ENCODE data around the gene RAB3IL1. TPM values are rescaled to one million over a fixed set of nuclear protein-coding genes. Genes with fewer than 3 reads are reported as not detected.

The RAB3IL1 gene
- total RNA-seq, 1 experiment from 2014 or later: 2.3 TPM

DNA sequence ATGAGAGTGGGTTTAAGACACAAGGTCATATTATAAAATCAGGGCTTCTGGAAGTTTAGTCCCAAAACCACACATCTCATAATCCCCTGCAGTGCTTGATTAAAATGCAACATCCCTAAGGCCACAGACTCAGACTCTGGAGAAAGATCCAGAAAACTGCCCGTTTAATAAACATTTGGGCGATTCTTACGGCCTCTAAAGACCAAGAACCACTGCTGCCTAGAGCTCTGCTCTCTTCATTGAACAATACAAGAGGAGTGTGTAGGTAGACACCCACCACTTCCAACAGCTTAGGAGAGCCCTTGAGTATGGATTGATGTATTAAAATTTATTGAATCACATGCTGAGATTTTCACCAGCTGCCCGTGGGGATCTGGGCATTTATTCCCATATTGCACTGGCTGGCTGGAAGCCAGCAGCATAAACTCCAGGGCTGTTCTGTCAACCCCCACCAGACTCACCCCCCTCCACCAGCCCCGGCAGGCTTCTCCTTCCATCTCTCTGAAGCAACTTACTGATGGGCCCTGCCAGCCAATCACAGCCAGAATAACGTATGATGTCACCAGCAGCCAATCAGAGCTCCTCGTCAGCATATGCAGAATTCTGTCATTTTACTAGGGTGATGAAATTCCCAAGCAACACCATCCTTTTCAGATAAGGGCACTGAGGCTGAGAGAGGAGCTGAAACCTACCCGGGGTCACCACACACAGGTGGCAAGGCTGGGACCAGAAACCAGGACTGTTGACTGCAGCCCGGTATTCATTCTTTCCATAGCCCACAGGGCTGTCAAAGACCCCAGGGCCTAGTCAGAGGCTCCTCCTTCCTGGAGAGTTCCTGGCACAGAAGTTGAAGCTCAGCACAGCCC lies 32.0 kb upstream of the RAB3IL1 start:
- H3K9me3 Mint-ChIP-seq (ENCODE audit: unreplicated experiment): no peaks in the 10 kb centered on the region
- CTCF ChIA-PET: interaction anchor here (0.6 to 11.0 kb wide), 12 partner anchors 11 to 851 kb away, joined by 3 to 217 read pairs (median 10); no protein-coding TSS in a partner anchor
- H3K27ac Mint-ChIP-seq (ENCODE audit: low read depth, unreplicated experiment): peak overlapping the region; percentile 86
- H3K4me3 Mint-ChIP-seq (ENCODE audit: unreplicated experiment): no peak overlapping the region
- TF ChIP-seq, protein P1, sequence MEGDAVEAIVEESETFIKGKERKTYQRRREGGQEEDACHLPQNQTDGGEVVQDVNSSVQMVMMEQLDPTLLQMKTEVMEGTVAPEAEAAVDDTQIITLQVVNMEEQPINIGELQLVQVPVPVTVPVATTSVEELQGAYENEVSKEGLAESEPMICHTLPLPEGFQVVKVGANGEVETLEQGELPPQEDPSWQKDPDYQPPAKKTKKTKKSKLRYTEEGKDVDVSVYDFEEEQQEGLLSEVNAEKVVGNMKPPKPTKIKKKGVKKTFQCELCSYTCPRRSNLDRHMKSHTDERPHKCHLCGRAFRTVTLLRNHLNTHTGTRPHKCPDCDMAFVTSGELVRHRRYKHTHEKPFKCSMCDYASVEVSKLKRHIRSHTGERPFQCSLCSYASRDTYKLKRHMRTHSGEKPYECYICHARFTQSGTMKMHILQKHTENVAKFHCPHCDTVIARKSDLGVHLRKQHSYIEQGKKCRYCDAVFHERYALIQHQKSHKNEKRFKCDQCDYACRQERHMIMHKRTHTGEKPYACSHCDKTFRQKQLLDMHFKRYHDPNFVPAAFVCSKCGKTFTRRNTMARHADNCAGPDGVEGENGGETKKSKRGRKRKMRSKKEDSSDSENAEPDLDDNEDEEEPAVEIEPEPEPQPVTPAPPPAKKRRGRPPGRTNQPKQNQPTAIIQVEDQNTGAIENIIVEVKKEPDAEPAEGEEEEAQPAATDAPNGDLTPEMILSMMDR (IDR thresholded peaks at IDR 0.05; ENCODE audit: unreplicated experiment): no peak
- peaks cover 15% of the 10 kb centered on the region for H3K4me1 Mint-ChIP-seq (ENCODE audit: insufficient read depth, unreplicated experiment)
- POLR2A ChIA-PET: interaction anchor here (0.6 to 3.9 kb wide), 12 partner anchors 9 to 157 kb away, joined by 3 to 17 read pairs (median 4); partner anchors contain the start of genes FEN1, FTH1 and TMEM258
- intact Hi-C loops (cut with micrococcal nuclease): no loop called here
- TSS peak; percentile 98 for BruUV-seq (replicated peaks)
- H3K36me3 Mint-ChIP-seq (ENCODE audit: insufficient read depth, unreplicated experiment): peaks cover 6% of the 10 kb centered on the region
- peak; percentile 35 for DNase-seq (ENCODE audit: unreplicated experiment)
- peaks cover 2% of the 10 kb centered on the region for H3K27me3 Mint-ChIP-seq (ENCODE audit: insufficient read depth, unreplicated experiment)

DNA sequence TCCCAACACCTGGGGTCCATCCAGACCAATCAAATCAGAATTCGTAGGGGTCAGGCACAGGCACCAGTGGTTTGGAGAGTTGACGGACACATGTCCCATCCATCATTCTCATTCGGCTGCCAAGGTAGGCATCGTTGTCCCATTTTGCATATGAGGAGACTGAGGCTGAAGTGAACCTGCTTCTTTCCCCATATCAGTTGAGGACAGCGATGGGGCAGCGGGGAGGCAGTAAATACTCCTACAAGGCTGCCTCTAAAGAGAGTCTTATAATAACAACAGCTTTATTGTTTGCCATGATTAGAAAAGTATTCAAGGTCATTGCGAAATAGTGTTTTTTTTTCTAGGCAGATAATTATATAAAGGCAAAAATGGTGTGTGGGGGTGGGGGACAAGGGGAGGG lies 31.1 kb upstream of the RAB3IL1 start:
- Mint-ChIP-seq H3K4me3 (ENCODE audit: unreplicated experiment) (no peak overlapping the region), H3K27ac (ENCODE audit: low read depth, unreplicated experiment) (no peak overlapping the region), H3K27me3 (ENCODE audit: insufficient read depth, unreplicated experiment) (peaks cover 11% of the 10 kb centered on the region), H3K4me1 (ENCODE audit: insufficient read depth, unreplicated experiment) (peaks cover 15% of the 10 kb centered on the region), H3K36me3 (ENCODE audit: insufficient read depth, unreplicated experiment) (peaks cover 6% of the 10 kb centered on the region), H3K9me3 (ENCODE audit: unreplicated experiment) (no peaks in the 10 kb centered on the region)
- CTCF ChIA-PET: interaction anchor here (0.6 to 11.0 kb wide), 45 partner anchors 11 to 804 kb away, joined by 3 to 217 read pairs (median 6); partner anchors contain the start of genes FADS1 and FADS3
- POLR2A ChIA-PET: interaction anchor here (0.6 to 3.9 kb wide), 16 partner anchors 9 to 168 kb away, joined by 3 to 15 read pairs (median 4); partner anchors contain the start of gene FTH1
- TF ChIP-seq, protein P1 (IDR thresholded peaks at IDR 0.05; ENCODE audit: unreplicated experiment): no peak
- BruUV-seq (replicated peaks): no TSS peak
- intact Hi-C loops (cut with micrococcal nuclease): no loop called here
- DNase-seq (ENCODE audit: unreplicated experiment): no peak

DNA sequence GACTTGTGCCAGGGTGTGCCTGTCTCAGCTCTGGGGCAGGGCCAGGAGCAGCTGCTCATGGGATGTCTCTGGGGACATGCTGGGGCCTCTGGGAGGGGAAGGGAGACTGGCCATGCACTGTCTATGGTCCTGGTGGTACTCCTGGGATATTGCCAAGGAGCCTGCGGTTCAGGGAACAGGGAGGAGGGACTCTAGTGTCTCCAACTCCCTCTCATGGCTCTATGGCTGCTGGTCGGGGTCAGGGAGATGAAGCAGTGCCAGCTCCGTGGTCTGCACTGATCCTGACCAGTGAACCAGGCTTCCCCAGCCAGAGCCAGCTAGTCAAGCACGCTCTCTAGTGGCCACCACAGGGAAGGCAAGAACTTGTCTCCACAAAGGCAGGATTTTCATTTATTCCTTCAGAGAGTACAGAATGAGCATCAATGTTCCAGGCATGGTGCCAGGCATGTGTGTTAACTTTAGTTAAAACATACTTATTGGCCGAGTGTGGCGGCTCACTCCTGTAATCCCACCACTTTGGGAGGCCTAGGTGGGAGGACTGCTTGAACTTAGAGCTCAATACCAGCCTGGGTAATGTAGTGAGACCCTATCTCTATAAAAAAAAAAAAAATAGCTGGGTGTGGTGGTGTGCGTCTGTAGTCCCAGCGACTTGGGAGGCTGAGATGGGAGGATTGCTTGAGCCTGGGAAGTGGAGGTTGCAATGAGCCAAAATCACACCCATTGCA lies 30.3 kb upstream of the RAB3IL1 start:
- H3K4me3 Mint-ChIP-seq (ENCODE audit: unreplicated experiment): no peak overlapping the region
- no peak overlapping the region for H3K27ac Mint-ChIP-seq (ENCODE audit: low read depth, unreplicated experiment)

More for the DNA sequence above, 30.3 kb upstream of the RAB3IL1 start:
- H3K36me3 Mint-ChIP-seq (ENCODE audit: insufficient read depth, unreplicated experiment): peaks cover 6% of the 10 kb centered on the region
- BruUV-seq (replicated peaks): no TSS peak
- CTCF ChIA-PET: interaction anchor here (0.6 to 11.0 kb wide), 58 partner anchors 10 to 805 kb away, joined by 3 to 217 read pairs (median 4); partner anchors contain the start of genes FADS1 and FADS3
- peaks cover 11% of the 10 kb centered on the region for H3K27me3 Mint-ChIP-seq (ENCODE audit: insufficient read depth, unreplicated experiment)
- peak; percentile 89 for DNase-seq (ENCODE audit: unreplicated experiment)
- TF ChIP-seq, protein P1 (IDR thresholded peaks at IDR 0.05; ENCODE audit: unreplicated experiment): peak; percentile 84
- H3K4me1 Mint-ChIP-seq (ENCODE audit: insufficient read depth, unreplicated experiment): peaks cover 15% of the 10 kb centered on the region
- intact Hi-C loops (cut with micrococcal nuclease): loop anchor here (1.0 kb wide), 5 partner anchors 48 to 150 kb away; no protein-coding TSS in a partner anchor
- POLR2A ChIA-PET: interaction anchor here (0.6 to 3.9 kb wide), 16 partner anchors 9 to 151 kb away, joined by 3 to 15 read pairs (median 3); no protein-coding TSS in a partner anchor
- no peaks in the 10 kb centered on the region for H3K9me3 Mint-ChIP-seq (ENCODE audit: unreplicated experiment)

Measured in MCF 10A (cell line).